H1 (cell line): Measurements from ENCODE around the gene CENATAC. TPM values are rescaled to one million over a fixed set of nuclear protein-coding genes. Genes with fewer than 3 reads are reported as not detected.

ENCODE experiments used
- ASH2L ChIP-seq: fragments of 200-600, 300-600 bp; sonication (generic); IDR thresholded peaks from one replicate; pipeline ENCODE4 v1.7.1; 2017; ENCODE audit warnings: low read length
- BACH1 ChIP-seq: IDR thresholded peaks from 2 replicates; pipeline ENCODE4 v1.6.1; 2012; ENCODE audit warnings: low read length, improper control_type of control experiment
- CBX5 ChIP-seq: fragments of 300-800, 300-1000 bp; sonication (generic); IDR thresholded peaks from 2 replicates; pipeline ENCODE4 v1.7.1; 2016; ENCODE audit warnings: antibody characterized with exemption, low read length, low read depth
- CBX8 ChIP-seq: fragments of 300-800, 300-1000 bp; sonication (generic); IDR thresholded peaks from 2 replicates; pipeline ENCODE4 v1.7.1; 2016; ENCODE audit warnings: low read depth, low read length, borderline replicate concordance
- CHD1 ChIP-seq: IDR thresholded peaks from 2 replicates; pipeline ENCODE4 v1.6.1; 2012; ENCODE audit warnings: low read depth, low read length, improper control_type of control experiment
- CHD2 ChIP-seq: IDR thresholded peaks from 2 replicates; pipeline ENCODE4 v1.6.1; 2012; ENCODE audit warnings: low read length, improper control_type of control experiment
- CTCF ChIP-seq, 3 experiments: IDR thresholded peaks; 1 replicate in 2 of 3; 2 replicates in 1 of 3; pipeline versions ENCODE4 v1.5.1 to v1.6.1; 2011; ENCODE audit warnings: low read length in 3 of 3, mild to moderate bottlenecking in 3 of 3, inconsistent platforms in 2 of 3, low read depth in 1 of 3, moderate library complexity in 1 of 3; ENCODE audit not compliant: insufficient read depth in 1 of 3; ENCODE audit errors: control extremely low read depth in 1 of 3
- E2F6 ChIP-seq: IDR thresholded peaks from 2 replicates; pipeline ENCODE4 v1.6.1; 2012; ENCODE audit warnings: inconsistent platforms
- EP300 ChIP-seq, 2 experiments: IDR thresholded peaks; 1 replicate in 1 of 2; 2 replicates in 1 of 2; pipeline ENCODE4 v1.6.1; 2011 to 2012; ENCODE audit warnings: low read depth in 2 of 2, low read length in 2 of 2, mild to moderate bottlenecking in 2 of 2, borderline replicate concordance in 1 of 2, inconsistent platforms in 1 of 2, moderate library complexity in 1 of 2
- HDAC6 ChIP-seq: IDR thresholded peaks from one replicate; pipeline ENCODE4 v1.7.1; 2012; ENCODE audit warnings: low read depth, mild to moderate bottlenecking, inconsistent platforms, low read length, moderate library complexity
- JUN ChIP-seq: IDR thresholded peaks from 2 replicates; pipeline ENCODE4 v1.6.1; 2011; ENCODE audit warnings: low read depth, mild to moderate bottlenecking, improper control_type of control experiment, low read length
- KDM1A ChIP-seq: fragments of 200-600, 300-600 bp; sonication (generic); IDR thresholded peaks from 2 replicates; pipeline ENCODE4 v1.7.1; 2016; ENCODE audit warnings: mild to moderate bottlenecking, low read length, borderline replicate concordance
- KDM5A ChIP-seq: fragments of 200-600 bp; IDR thresholded peaks from 2 replicates; pipeline ENCODE4 v1.7.1; 2012; ENCODE audit warnings: mild to moderate bottlenecking, low read length, inconsistent platforms, mixed read lengths
- RAD21 ChIP-seq, 2 experiments: IDR thresholded peaks in 1 of 2; conservative IDR thresholded peaks in 1 of 2; 2 replicates each; pipeline ENCODE4 v1.6.1; 2011; ENCODE audit warnings: low read depth in 2 of 2, low read length in 2 of 2, improper control_type of control experiment in 1 of 2, inconsistent platforms in 1 of 2, mild to moderate bottlenecking in 1 of 2, moderate library complexity in 1 of 2
- RBBP5 ChIP-seq: IDR thresholded peaks from 2 replicates; pipeline ENCODE4 v1.7.1; 2012; ENCODE audit warnings: low read depth, mild to moderate bottlenecking, inconsistent platforms, low read length, moderate library complexity, borderline replicate concordance
- SIN3A ChIP-seq, 2 experiments: IDR thresholded peaks in 1 of 2; conservative IDR thresholded peaks in 1 of 2; 2 replicates each; pipeline ENCODE4 v1.6.1; 2011 to 2012; ENCODE audit warnings: low read length in 2 of 2, improper control_type of control experiment in 1 of 2, low read depth in 1 of 2, mild to moderate bottlenecking in 1 of 2
- SP2 ChIP-seq: IDR thresholded peaks from 2 replicates; pipeline ENCODE4 v1.6.1; 2012; ENCODE audit warnings: mild to moderate bottlenecking, low read length, inconsistent platforms
- SUZ12 ChIP-seq: fragments of 200-600 bp; sonication (generic); IDR thresholded peaks from 2 replicates; pipeline ENCODE4 v1.6.1; 2012; ENCODE audit warnings: mild to moderate bottlenecking, inconsistent platforms, low read length, moderate library complexity, mixed read lengths
- TAF1 ChIP-seq: IDR thresholded peaks from 2 replicates; pipeline ENCODE4 v1.6.1; 2011; ENCODE audit warnings: mild to moderate bottlenecking, low read depth, low read length
- TBP ChIP-seq: IDR thresholded peaks from 2 replicates; pipeline ENCODE4 v1.6.1; 2011; ENCODE audit warnings: low read depth, low read length, improper control_type of control experiment
- polyA plus RNA-seq, 7 experiments: library from polyadenylated mRNA; depleted of rRNA in 3 of 7; stranded (reverse) in 5 of 7; unstranded in 2 of 7; fragments of >200 nt in 5 of 7; fragments of 200-250 nt in 2 of 7; gene quantifications; 1 replicate in 5 of 7; 2 replicates in 1 of 7; 4 replicates in 1 of 7; pipeline versions ENCODE4 v1.2.1 to v1.2.3, GENCODE V29; 2011 to 2013; ENCODE audit warnings: missing spikeins in 2 of 7, mixed read lengths in 2 of 7
- total RNA-seq: library from RNA; stranded (reverse); fragmentation: NEBNext Ultra II Directional; extraction: Animal tissue kit (Norgen Biotek cat#: 25700); gene quantifications from 2 replicates; pipeline ENCODE4 v1.2.1, GENCODE V29; 2021

CENATAC gene
- total and polyA plus RNA-seq, 2 of the 8 experiments (the other 6 are each of a cell fraction or from before 2014, with no cell fraction given), result 22.7 to 36.4 TPM

GRCh38 chr11:119018074-119018938 lies 20.4 kb downstream of the CENATAC start, which contains the start of the genes RPS25 and TRAPPC4 (continued):
- TF ChIP-seq CTCF (IDR thresholded peaks at IDR 0.05; ENCODE audit: control extremely low read depth in 1 of 3, insufficient read depth in 1 of 3, low read depth in 1 of 3, low read length in 3 of 3), result no peak
- peak; percentile 95 for TF ChIP-seq TBP
- TF ChIP-seq CBX8, result no peak
- TF ChIP-seq JUN, result no peak
- no peak for TF ChIP-seq SP2
- no peak for TF ChIP-seq CBX5
- TF ChIP-seq RAD21 (IDR thresholded peaks at IDR 0.05 in 1 of 2, conservative IDR thresholded peaks at IDR 0.05 in 1 of 2; ENCODE audit: low read depth in 2 of 2, low read length in 2 of 2), result no peak
- TF ChIP-seq BACH1, result no peak
- peak; percentile 52; the same call in 1 of the 2 replicates for TF ChIP-seq E2F6
- TF ChIP-seq TAF1, result peak; percentile 97
- peak in 1 of 2 experiments; percentile 22; a peak in 1 of 3 replicates for TF ChIP-seq EP300 (IDR thresholded peaks at IDR 0.05; ENCODE audit: borderline replicate concordance in 1 of 2, low read depth in 2 of 2, low read length in 2 of 2)
- no peak for TF ChIP-seq KDM1A
- TF ChIP-seq SIN3A (conservative IDR thresholded peaks at IDR 0.05 in 1 of 2, IDR thresholded peaks at IDR 0.05 in 1 of 2; ENCODE audit: low read depth in 1 of 2, low read length in 2 of 2), result peak; percentile 23 to 90; a peak in 3 of 4 replicates
- 0 out of 2 replicates have a peak, but pooled peaks have one; percentile 36 for TF ChIP-seq CHD1
- peak; percentile 54 for TF ChIP-seq KDM5A
- TF ChIP-seq HDAC6, result no peak
- TF ChIP-seq ASH2L, result peak; percentile 87
- TF ChIP-seq CHD2, result peak; percentile 83
- no peak for TF ChIP-seq SUZ12
- peak; percentile 87; the same call in 1 of the 2 replicates for TF ChIP-seq RBBP5
